ENCODE results near the gene IQGAP1.

The IQGAP1 gene

DNA sequence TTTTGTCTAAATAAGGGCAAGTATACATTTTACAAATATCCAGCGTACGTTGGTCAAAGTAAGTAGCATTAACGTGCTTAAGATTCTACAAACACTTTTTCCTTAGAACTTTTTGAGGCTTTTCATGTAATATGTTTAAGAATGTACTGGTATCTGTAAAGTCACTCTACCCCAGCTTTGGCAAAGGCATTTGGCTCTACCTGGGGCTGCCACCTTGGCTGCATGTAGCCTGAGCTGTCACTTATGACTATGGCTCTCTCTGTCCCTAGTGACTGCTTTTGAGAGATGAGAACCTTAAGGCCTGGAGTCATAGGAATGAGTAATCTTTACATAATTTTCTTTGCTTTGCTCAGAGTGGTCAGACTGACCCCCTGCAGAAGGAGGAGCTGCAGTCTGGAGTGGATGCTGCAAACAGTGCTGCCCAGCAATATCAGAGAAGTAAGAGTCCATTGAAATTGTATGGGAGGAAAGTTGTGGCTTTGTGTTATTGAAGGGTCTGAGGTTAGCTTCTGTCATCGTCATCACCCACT is 61.2 kb downstream of the IQGAP1 start:
- no peak for FAIRE-seq

DNA sequence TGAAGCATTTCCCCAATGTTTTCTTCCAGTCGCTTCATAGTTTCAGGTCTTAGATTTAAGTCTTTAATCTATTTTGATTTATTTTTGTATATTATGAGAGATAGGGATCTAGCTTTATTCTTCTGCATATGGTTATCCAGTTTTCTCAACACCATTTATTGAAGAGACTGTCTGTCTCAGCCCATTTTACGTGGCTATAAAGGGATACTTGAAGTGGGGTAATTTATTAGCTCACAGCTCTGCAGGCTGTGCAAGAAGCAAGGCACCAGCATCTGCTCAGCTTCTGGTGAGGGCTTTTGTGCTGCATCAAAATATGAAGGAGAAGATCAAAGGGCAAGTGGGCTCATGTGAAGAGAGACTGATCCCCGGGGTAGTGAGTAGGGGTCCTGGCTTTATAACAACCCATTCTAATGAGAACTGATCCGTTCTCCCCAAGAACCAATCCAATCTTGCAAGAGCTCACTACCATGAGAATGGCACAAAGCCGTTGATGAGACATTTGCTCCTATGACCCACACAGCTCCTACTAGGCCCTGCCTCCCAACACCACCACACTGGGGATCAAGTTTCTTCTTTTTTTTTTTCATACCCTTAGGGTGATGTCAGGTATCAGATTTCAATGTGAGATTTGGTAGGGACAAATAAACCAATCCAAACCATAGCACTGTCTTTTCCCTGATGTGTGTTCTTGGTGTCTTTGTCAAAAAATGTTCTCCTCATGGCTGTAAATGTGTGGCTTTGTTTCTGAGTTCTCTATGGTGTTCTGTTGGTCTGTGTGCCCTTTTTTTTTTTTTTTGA is 63.2 kb downstream of the IQGAP1 start:
- no peak for FAIRE-seq

DNA sequence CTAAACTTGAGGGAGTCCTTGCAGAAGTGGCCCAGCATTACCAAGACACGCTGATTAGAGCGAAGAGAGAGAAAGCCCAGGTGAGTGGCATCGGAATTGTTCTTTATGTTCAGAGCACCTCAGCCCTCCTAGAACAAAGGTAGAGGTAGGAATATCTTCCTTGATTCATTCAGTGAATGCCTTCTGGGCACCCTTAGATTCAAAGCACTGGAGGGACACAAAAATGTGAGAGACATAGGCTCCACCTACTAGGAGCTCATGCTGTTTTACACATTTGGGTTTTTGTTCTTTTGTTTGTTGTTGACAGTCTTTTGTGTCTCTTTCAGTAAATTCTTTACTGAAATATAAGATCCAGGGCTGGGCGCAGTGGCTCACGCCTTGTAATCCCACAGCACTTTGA is 68.2 kb downstream of the IQGAP1 start:
- FAIRE-seq, result no peak

DNA sequence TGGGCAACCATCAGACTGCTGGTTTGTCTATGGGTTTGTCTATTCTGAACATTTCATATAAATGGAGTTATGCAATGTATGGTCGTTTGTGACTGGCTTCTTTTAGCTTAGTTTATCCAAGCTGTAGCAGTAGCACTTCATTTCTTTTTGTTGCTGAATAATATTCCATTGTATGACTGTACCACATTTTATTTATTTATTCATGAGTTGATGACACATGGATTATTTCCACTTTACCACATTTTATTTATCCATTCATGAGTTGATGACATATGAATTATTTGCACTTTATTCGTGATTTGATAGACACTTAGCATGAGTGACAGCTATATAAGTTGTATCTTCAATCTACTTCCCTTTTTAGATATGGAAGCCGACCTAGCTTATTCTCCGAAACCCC is 70.0 kb downstream of the IQGAP1 start:
- FAIRE-seq, result no peak

- FAIRE-seq, result no peak
These were observed 71.3 kb downstream of the IQGAP1 start for GRCh38 chr15:90459368-90459767.

DNA sequence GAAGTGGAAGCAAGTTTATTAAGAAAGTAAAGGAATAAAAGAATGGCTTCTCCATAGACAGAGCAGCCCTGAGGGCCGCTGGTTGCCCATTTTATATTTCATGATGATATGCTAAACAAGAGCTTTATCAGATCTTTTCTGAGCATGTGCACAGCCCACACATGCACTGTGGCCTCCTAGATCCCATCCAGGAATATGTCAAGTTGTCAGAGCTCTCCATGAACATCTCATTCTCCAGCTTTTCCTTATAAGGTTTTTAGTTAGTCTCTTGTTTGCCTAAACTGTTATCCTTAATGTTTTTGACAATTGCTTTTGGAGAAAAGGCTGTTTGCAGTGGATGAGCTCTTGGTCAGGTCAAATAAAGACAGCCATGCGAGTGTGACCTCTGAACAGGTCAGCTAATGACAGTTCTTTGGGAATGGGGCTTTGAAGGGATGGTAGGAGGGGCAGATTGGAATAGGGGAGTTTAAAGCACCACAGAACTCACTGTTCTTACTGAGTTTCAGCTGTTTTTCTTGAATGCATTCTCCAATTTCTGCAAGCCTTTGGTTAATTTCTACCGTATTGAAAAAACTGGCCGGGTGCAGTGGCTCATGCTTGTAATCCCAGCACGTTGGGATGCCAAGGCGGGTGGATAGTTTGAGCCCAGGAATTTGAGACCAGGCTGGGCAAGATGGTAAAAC is 72.2 kb downstream of the IQGAP1 start:
- no peak for FAIRE-seq

DNA sequence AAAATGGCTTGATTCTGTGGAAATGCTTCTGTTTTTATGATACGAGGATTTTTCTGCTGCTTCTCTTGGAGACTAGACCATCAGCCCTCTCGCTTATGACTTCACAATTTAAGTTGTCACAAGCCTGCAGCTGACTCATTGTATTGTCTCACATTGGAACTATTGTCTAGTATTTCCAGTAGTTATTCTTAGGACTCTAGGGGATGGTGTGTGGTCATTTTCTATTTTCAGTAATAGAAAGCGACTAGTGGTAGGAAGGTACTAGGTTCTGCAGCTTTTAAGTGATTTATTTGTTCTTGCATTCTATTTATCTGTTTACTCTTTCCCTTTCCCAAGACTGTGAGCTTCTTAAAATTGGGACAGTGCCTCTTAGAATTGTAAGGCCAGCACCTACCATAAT is 75.3 kb downstream of the IQGAP1 start:
- no peak for FAIRE-seq

- no peak for FAIRE-seq
These were observed 77.3 kb downstream of the IQGAP1 start for GRCh38 chr15:90465140-90465929.

GRCh38 chr15:90465930-90466567 is 78.0 kb downstream of the IQGAP1 start:
- no peak for FAIRE-seq

DNA sequence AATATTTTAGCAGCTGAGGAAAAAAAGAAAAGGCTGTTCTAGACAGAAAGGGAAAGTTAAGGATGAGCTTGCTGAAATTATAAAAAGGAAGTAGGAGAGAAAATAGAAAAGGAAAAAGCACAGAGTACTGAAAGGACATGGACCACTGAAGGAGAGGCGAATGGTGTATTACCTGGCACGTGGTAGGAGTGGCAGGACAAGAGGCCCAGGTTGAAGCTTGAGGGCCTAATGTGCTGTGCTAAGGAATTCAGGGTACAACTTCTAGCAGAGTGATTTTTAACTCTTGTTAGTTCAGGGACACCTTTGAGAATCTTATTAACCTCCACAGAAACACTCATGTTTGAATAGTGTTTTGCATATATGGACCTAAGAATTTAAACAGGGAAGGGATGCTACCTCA is 81.7 kb downstream of the IQGAP1 start:
- no peak for FAIRE-seq

- no peak for FAIRE-seq
These were observed 82.4 kb downstream of the IQGAP1 start for GRCh38 chr15:90470453-90470852.

GRCh38 chr15:90471126-90471525 is 83.1 kb downstream of the IQGAP1 start:
- no peak for FAIRE-seq

DNA sequence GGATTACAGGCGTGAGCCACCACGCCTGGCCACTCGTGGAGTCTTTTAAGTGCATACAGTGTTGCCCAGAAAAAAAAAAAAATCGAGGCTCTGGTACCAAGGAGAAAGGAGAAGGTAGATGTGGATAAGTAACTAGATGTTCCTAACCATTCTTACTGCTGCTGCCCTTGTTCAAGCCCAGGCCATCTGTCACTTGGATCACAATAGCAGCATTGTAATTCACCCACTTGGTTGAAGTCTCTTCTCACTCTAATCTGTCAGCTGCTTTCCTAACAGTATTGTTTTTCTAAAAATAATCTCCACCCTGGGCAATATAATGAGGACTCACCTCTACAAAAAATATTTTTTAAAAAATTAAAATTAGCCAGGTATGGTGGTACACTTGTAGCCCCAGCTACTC is 83.7 kb downstream of the IQGAP1 start:
- FAIRE-seq, result no peak

DNA sequence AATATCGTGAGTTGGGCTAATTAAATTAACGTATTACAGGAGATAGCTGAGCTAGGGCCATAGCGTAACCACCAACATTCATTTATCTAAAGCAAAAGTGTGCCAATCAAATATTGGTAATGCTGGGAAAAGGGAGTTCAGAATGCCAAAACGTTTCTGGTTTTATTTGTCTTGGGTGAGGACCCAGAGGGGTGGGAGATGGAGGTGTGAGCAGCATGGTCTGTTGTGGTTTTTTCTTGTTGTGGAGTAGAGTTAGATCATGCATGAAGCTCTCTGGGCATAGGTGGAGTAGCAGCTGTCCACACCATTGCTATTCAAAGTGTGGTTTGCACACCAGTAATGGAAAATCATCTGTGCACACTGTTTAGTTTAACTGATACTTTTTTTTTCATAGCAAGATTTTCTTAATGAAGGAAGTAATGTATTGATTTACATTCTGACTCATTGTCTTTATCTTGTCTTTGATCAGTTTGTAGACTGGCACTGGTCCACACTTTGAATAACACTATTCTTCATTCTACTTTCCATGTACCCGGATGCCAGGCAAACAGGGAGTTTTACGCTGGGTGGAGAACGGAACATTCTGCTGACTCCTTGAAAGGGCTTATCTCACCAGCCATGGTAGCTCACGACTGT is 90.9 kb downstream of the IQGAP1 start:
- no peak for FAIRE-seq

- no peak for FAIRE-seq
These were observed 91.6 kb downstream of the IQGAP1 start for GRCh38 chr15:90479656-90480055.

DNA sequence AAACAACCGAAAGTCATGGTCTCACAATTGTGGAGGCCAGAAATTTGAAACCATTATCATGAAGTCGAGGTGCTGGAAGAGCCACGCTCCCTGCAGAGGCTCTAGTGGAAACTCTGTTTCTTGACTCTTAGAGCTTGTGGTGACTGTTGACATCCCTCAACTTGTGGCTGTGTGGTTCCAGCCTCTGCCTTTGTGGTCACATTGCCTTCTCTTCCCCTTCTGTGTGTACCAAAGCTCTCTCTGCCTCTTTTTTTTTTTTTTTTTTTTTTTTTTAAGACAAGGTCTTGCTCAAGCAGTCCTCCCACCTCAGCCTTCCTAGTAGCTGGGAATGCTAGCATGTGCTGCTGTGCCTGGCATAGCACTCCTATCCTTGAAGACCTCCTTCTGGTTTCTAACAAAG is 93.0 kb downstream of the IQGAP1 start:
- FAIRE-seq, result no peak

DNA sequence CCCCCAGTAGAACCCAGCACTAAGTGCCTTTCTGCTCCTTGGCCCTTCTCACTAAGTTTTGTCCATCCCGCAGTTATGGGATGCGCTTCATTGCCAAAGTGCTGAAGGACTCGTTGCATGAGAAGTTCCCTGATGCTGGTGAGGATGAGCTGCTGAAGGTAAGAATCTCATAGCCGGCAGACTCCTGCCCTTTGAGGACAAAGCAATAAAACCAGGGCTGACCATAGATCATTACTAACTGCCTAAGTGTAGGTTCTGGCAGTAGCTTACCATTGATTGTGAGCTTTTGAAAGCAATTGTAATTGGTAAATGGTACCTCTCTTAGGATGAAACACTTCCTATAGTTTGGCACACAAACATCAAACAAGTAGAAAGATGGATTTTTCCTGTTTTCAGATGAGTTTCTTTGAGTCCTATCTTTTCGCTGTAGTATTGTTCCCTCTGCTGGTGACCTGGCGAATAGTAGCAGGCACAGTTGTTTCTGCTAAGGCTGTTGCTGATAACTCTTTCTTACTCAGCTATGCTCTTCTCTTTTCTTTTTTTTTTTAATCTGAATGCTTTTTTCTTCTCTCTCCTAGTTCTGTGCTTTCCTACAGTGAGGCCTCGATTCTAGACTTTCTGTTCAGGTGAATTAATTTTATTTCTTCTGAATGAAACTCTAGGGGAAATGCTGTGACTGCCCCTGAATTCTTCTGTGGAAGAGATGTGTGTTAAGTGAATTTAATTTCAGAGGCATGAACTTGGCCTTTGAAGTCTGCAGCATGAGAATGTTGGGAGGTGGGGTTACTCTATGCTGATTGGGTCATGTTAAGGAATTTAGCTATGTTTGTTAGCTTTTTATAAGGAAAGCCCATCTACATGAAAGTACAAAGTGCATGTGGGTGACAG is 94.3 kb downstream of the IQGAP1 start:
- peak; percentile 53 for FAIRE-seq

- no peak for FAIRE-seq
These were observed 94.9 kb downstream of the IQGAP1 start for GRCh38 chr15:90483012-90483307.

DNA sequence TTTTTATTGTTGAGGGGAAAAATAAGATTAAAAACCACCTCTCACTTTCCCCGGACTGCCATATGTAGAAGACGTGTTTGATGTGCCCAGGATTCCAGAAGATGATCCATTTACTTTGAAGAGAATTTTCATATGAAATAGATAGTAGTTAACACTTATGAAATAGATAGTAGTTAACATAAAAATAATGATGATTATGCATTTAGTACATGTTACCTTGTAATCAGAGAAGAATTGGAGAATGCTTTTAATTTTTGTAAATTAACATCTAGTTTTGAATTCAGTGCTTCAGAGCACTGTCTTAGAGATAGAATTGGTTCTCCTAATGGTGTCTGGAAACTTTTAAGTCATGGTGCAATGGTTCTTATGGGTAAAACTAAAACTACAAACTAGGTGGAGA is 95.6 kb downstream of the IQGAP1 start:
- FAIRE-seq, result no peak

GRCh38 chr15:90487186-90487585 is 99.1 kb downstream of the IQGAP1 start:
- FAIRE-seq, result no peak

DNA sequence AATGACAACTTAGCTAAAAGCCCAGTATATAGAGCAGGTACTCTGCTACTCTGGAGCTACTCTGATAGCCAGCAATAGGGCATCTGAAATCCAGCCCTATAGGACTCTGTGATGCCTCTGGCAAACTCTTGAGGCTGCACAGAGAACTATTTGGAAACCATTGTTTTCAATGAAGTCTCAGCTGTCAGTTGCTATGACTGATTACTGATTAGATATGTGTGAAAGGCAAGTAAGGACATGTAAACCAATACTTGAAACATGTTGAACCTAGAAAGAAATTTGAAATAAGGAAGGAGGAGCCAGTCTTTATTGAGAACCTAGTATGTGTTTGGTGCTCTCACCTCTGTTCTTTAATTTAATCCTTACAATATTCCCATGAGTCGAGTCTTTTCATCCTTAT is 101.5 kb downstream of the IQGAP1 start:
- no peak for FAIRE-seq

DNA sequence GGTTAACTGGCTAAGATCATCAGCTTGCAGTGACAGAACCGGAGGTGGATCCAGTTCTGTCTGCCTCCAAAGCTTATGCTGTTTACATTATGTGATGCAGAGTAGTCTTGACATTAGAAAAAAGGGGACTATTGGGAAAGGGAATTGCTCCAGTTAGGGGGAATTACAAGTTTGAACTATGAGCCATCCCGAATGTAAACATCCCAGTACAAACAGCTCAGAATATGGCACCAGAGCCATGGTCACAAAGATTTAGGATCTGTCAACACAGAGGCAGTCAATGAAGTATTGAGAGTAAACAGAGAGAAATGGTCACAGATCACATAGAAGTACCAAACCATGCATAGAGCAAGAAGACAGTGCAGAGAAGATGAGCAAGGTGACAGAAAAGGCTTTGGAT is 101.9 kb downstream of the IQGAP1 start:
- FAIRE-seq, result no peak
